Activated CD8-positive, alpha-beta memory T cell treated with anti-CD3 and anti-CD28 coated beads for 36 hours (primary cell): ENCODE data around the gene FAM20A. TPM values are rescaled to one million over a fixed set of nuclear protein-coding genes. Genes with fewer than 3 reads are reported as not detected.
"Not testable (repeated sequence)": the region's sequence is repeated elsewhere in the genome, so short reads cannot be mapped to it uniquely, and the experiment has no call there.

Experiments
- CTCF ChIA-PET: fragments of 350-600 bp; sonication (Branson Sonifier 250); formaldehyde crosslinking; loops from one replicate; lab custom pipeline; 2021; ENCODE audit warnings: antibody characterized with exemption; lab: Charles Lee
- POLR2A ChIA-PET: fragments of 350-600 bp; sonication (Branson Sonifier 250); formaldehyde crosslinking; loops from one replicate; lab custom pipeline; 2021; ENCODE audit warnings: antibody characterized with exemption; lab: Charles Lee
- total RNA-seq, 2 experiments: library from RNA; stranded (reverse); gene quantifications; one replicate each; pipeline ENCODE4 v1.2.3, GENCODE V29; 2021

The FAM20A gene
- total RNA-seq, 2 experiments from 2014 or later: not detected

GRCh38 chr17:68512247-68512959, 88.8 kb downstream of the FAM20A start, which contains the start of gene PRKAR1A:
TSS of gene PRKAR1A (plus strand) at chr17:68512430. CDS start at chr17:68515400, 2,970 bp downstream.
- ChIA-PET CTCF (interaction anchor here (0.7 to 1.3 kb wide), 3 partner anchors 10 to 48 kb away, joined by 3 to 8 read pairs (median 3); no protein-coding TSS in a partner anchor), POLR2A (interaction anchor here (0.5 to 1.5 kb wide), 4 partner anchors 10 to 543 kb away, joined by 3 to 8 read pairs (median 6); no protein-coding TSS in a partner anchor)

- ChIA-PET POLR2A (interaction anchor here (0.6 to 1.5 kb wide), 3 partner anchors 24 to 543 kb away, joined by 3 to 8 read pairs (median 6); partner anchors contain the start of gene WIPI1), CTCF (interaction anchor here (0.7 to 2.2 kb wide), 4 partner anchors 10 to 48 kb away, joined by 3 to 8 read pairs (median 4); no protein-coding TSS in a partner anchor)
These were observed 89.4 kb downstream of the FAM20A start for GRCh38 chr17:68511671-68512246.

GRCh38 chr17:68511254-68511670, 89.9 kb downstream of the FAM20A start:
- ChIA-PET CTCF (interaction anchor here (2.2 kb wide), 1 partner anchor 15 kb away, joined by 5 read pairs; no protein-coding TSS in a partner anchor), POLR2A (interaction anchor here (0.6 kb wide), 1 partner anchor 54 kb away, joined by 3 read pairs; the partner anchor contains the start of gene WIPI1)

GRCh38 chr17:68509141-68510057, 91.8 kb downstream of the FAM20A start:
- ChIA-PET POLR2A (no interaction called here), CTCF (interaction anchor here (1.1 to 2.2 kb wide), 2 partner anchors 13 to 45 kb away, joined by 3 to 5 read pairs; no protein-coding TSS in a partner anchor)

GRCh38 chr17:68507576-68507975, 93.6 kb downstream of the FAM20A start:
- ChIA-PET CTCF (no interaction called here), POLR2A (no interaction called here)

- CTCF ChIA-PET: no interaction called here
- POLR2A ChIA-PET: no interaction called here
These were observed 95.2 kb downstream of the FAM20A start for GRCh38 chr17:68505951-68506350.

GRCh38 chr17:68501074-68501473, 100.1 kb downstream of the FAM20A start:
- CTCF ChIA-PET: interaction anchor here (1.2 kb wide), 1 partner anchor 20 kb away, joined by 3 read pairs; no protein-coding TSS in a partner anchor
- POLR2A ChIA-PET: no interaction called here

- CTCF ChIA-PET: no interaction called here
- POLR2A ChIA-PET: interaction anchor here (0.6 kb wide), 1 partner anchor 8 kb away, joined by 8 read pairs; no protein-coding TSS in a partner anchor
These were observed 101.6 kb downstream of the FAM20A start for GRCh38 chr17:68499587-68499986.

- ChIA-PET CTCF (interaction anchor here (1.1 kb wide), 1 partner anchor 11 kb away, joined by 4 read pairs; no protein-coding TSS in a partner anchor), POLR2A (interaction anchor here (0.6 kb wide), 1 partner anchor 8 kb away, joined by 8 read pairs; no protein-coding TSS in a partner anchor)
These were observed 102.5 kb downstream of the FAM20A start for GRCh38 chr17:68498479-68499326.

- POLR2A ChIA-PET: no interaction called here
- CTCF ChIA-PET: interaction anchor here (1.1 kb wide), 1 partner anchor 10 kb away, joined by 4 read pairs; no protein-coding TSS in a partner anchor
These were observed 103.3 kb downstream of the FAM20A start for GRCh38 chr17:68497885-68498319.

GRCh38 chr17:68495081-68495480, 106.1 kb downstream of the FAM20A start:
- POLR2A ChIA-PET: interaction anchor here (0.5 kb wide), 1 partner anchor 70 kb away, joined by 3 read pairs; no protein-coding TSS in a partner anchor
- CTCF ChIA-PET: interaction anchor here (0.6 to 1.0 kb wide), 2 partner anchors 29 to 314 kb away, joined by 3 to 4 read pairs; no protein-coding TSS in a partner anchor

GRCh38 chr17:68492394-68493054, 108.6 kb downstream of the FAM20A start:
- POLR2A ChIA-PET, CTCF ChIA-PET: not testable (repeated sequence)

GRCh38 chr17:68491381-68492231, 109.6 kb downstream of the FAM20A start:
- POLR2A ChIA-PET: interaction anchor here (0.7 kb wide), 1 partner anchor 8 kb away, joined by 8 read pairs; no protein-coding TSS in a partner anchor
- CTCF ChIA-PET: no interaction called here

- ChIA-PET POLR2A (no interaction called here), CTCF (no interaction called here)
These were observed 111.2 kb downstream of the FAM20A start for GRCh38 chr17:68489919-68490318.
